ENCODE results near the gene PBLD.
A peak's percentile ranks its signal among the peaks of the same experiment; 100 is the strongest.
"Not testable (repeated sequence)": the region's sequence is repeated elsewhere in the genome, so short reads cannot be mapped to it uniquely, and the experiment has no call there.

The PBLD gene

GRCh38 chr10:68305854-68306253, 26.9 kb downstream of the PBLD start:
- Mint-ChIP-seq H3K4me1 (peaks cover 15% of the 10 kb centered on the region), H3K4me3 (no peak overlapping the region), H3K36me3 (no peaks in the 10 kb centered on the region), H3K27me3 (no peaks in the 10 kb centered on the region), H3K9me3 (no peaks in the 10 kb centered on the region), H3K27ac (no peak overlapping the region)
- no peak for ATAC-seq

GRCh38 chr10:68303849-68304412, 28.8 kb downstream of the PBLD start:
- H3K36me3 Mint-ChIP-seq: no peaks in the 10 kb centered on the region
- H3K9me3 Mint-ChIP-seq: no peaks in the 10 kb centered on the region
- no peak overlapping the region for H3K4me3 Mint-ChIP-seq
- no peaks in the 10 kb centered on the region for H3K27me3 Mint-ChIP-seq
- no peak for ATAC-seq
- H3K27ac Mint-ChIP-seq: no peak overlapping the region
- H3K4me1 Mint-ChIP-seq: peaks cover 28% of the 10 kb centered on the region

- Mint-ChIP-seq H3K9me3 (no peaks in the 10 kb centered on the region), H3K27me3 (no peaks in the 10 kb centered on the region), H3K36me3 (no peaks in the 10 kb centered on the region), H3K4me3 (no peak overlapping the region), H3K27ac (no peak overlapping the region), H3K4me1 (peaks cover 28% of the 10 kb centered on the region)
- no peak for ATAC-seq
Observed at GRCh38 chr10:68302871-68303270, 29.9 kb downstream of the PBLD start.

GRCh38 chr10:68302503-68302823, 30.3 kb downstream of the PBLD start:
- no peak overlapping the region for H3K4me3 Mint-ChIP-seq
- peak overlapping the region; percentile 85 for H3K27ac Mint-ChIP-seq
- no peaks in the 10 kb centered on the region for H3K27me3 Mint-ChIP-seq
- H3K36me3 Mint-ChIP-seq: no peaks in the 10 kb centered on the region
- no peak for ATAC-seq
- H3K9me3 Mint-ChIP-seq: no peaks in the 10 kb centered on the region
- peaks cover 28% of the 10 kb centered on the region for H3K4me1 Mint-ChIP-seq

- ATAC-seq: peak; percentile 61
- H3K36me3 Mint-ChIP-seq: no peaks in the 10 kb centered on the region
- H3K9me3 Mint-ChIP-seq: no peaks in the 10 kb centered on the region
- H3K4me3 Mint-ChIP-seq: no peak overlapping the region
- no peaks in the 10 kb centered on the region for H3K27me3 Mint-ChIP-seq
- H3K4me1 Mint-ChIP-seq: peaks cover 33% of the 10 kb centered on the region
- H3K27ac Mint-ChIP-seq: peak overlapping the region; percentile 85
Observed at GRCh38 chr10:68301790-68302502, 30.8 kb downstream of the PBLD start.

GRCh38 chr10:68301301-68301700, 31.4 kb downstream of the PBLD start:
- ATAC-seq: peak; percentile 34
- Mint-ChIP-seq H3K4me1 (peaks cover 38% of the 10 kb centered on the region), H3K27me3 (no peaks in the 10 kb centered on the region), H3K36me3 (no peaks in the 10 kb centered on the region), H3K27ac (peak overlapping the region; percentile 85), H3K9me3 (no peaks in the 10 kb centered on the region), H3K4me3 (no peak overlapping the region)

- Mint-ChIP-seq H3K9me3 (no peaks in the 10 kb centered on the region), H3K4me1 (peaks cover 38% of the 10 kb centered on the region), H3K27me3 (no peaks in the 10 kb centered on the region), H3K36me3 (no peaks in the 10 kb centered on the region), H3K27ac (peak overlapping the region; percentile 6), H3K4me3 (no peak overlapping the region)
- ATAC-seq: no peak
Observed at GRCh38 chr10:68296843-68297663, 35.7 kb downstream of the PBLD start.

GRCh38 chr10:68290736-68291135, 42.0 kb downstream of the PBLD start:
- ATAC-seq: no peak
- Mint-ChIP-seq H3K9me3 (no peaks in the 10 kb centered on the region), H3K36me3 (no peaks in the 10 kb centered on the region), H3K4me1 (no peaks in the 10 kb centered on the region), H3K4me3 (no peak overlapping the region), H3K27ac (no peak overlapping the region), H3K27me3 (no peaks in the 10 kb centered on the region)

GRCh38 chr10:68288717-68289116, 44.0 kb downstream of the PBLD start:
- Mint-ChIP-seq H3K4me3 (no peak overlapping the region), H3K9me3 (no peaks in the 10 kb centered on the region), H3K27me3 (no peaks in the 10 kb centered on the region), H3K27ac (no peak overlapping the region), H3K36me3 (no peaks in the 10 kb centered on the region), H3K4me1 (no peaks in the 10 kb centered on the region)
- no peak for ATAC-seq

- Mint-ChIP-seq H3K27ac (no peak overlapping the region), H3K9me3 (no peaks in the 10 kb centered on the region)
Observed at GRCh38 chr10:68284062-68285001, 48.4 kb downstream of the PBLD start.

GRCh38 chr10:68280758-68281157, 52.0 kb downstream of the PBLD start:
- Mint-ChIP-seq H3K36me3 (peaks cover 6% of the 10 kb centered on the region), H3K27me3 (no peaks in the 10 kb centered on the region), H3K4me1 (no peaks in the 10 kb centered on the region), H3K9me3 (peaks cover 13% of the 10 kb centered on the region), H3K27ac (no peak overlapping the region), H3K4me3 (no peak overlapping the region)
- no peak for ATAC-seq

More at GRCh38 chr10:68284062-68285001, 48.4 kb downstream of the PBLD start:
- ATAC-seq: no peak
- Mint-ChIP-seq H3K27me3 (no peaks in the 10 kb centered on the region), H3K36me3 (no peaks in the 10 kb centered on the region), H3K4me3 (no peak overlapping the region), H3K4me1 (no peaks in the 10 kb centered on the region)

GRCh38 chr10:68278906-68279753, 53.6 kb downstream of the PBLD start:
- not testable (repeated sequence) for H3K4me1 Mint-ChIP-seq, H3K4me3 Mint-ChIP-seq, H3K27ac Mint-ChIP-seq, H3K36me3 Mint-ChIP-seq, H3K27me3 Mint-ChIP-seq
- peak; percentile 47 for ATAC-seq
- peaks cover 13% of the 10 kb centered on the region for H3K9me3 Mint-ChIP-seq

- H3K36me3 Mint-ChIP-seq, H3K27ac Mint-ChIP-seq, H3K4me3 Mint-ChIP-seq, H3K27me3 Mint-ChIP-seq, H3K4me1 Mint-ChIP-seq, ATAC-seq: not testable (repeated sequence)
- H3K9me3 Mint-ChIP-seq: peaks cover 13% of the 10 kb centered on the region
Observed at GRCh38 chr10:68277814-68278213, 54.9 kb downstream of the PBLD start.

- ATAC-seq: no peak
Observed at GRCh38 chr10:68276224-68276623, 56.5 kb downstream of the PBLD start.

More at GRCh38 chr10:68276224-68276623, 56.5 kb downstream of the PBLD start:
- no peak overlapping the region for H3K4me3 Mint-ChIP-seq
- H3K27me3 Mint-ChIP-seq: no peaks in the 10 kb centered on the region
- peaks cover 6% of the 10 kb centered on the region for H3K36me3 Mint-ChIP-seq
- H3K27ac Mint-ChIP-seq: no peak overlapping the region
- peaks cover 13% of the 10 kb centered on the region for H3K9me3 Mint-ChIP-seq
- no peaks in the 10 kb centered on the region for H3K4me1 Mint-ChIP-seq
